H9 (cell line): ENCODE results near the gene OR2T4. TPM values are rescaled to one million over a fixed set of nuclear protein-coding genes. Genes with fewer than 3 reads are reported as not detected.

Source experiments
- DNase-seq: peaks from one replicate; pipeline ENCODE4 v3.0.0-alpha.2; 2017
- H2AFZ ChIP-seq: one replicate; pipeline ENCODE4 v1.6.1; 2013; ENCODE audit warnings: mild to moderate bottlenecking, low read length, control low read depth, moderate library complexity
- H2AK5ac ChIP-seq: 2 replicates; pipeline ENCODE4 v1.6.1; 2013; ENCODE audit warnings: low read length, control low read depth, mixed read lengths; ENCODE audit not compliant: insufficient read length
- H2BK120ac ChIP-seq: one replicate; pipeline ENCODE4 v1.6.1; 2013; ENCODE audit warnings: low read depth, mild to moderate bottlenecking, low read length, control low read depth, inconsistent platforms; ENCODE audit not compliant: poor library complexity, severe bottlenecking
- H2BK12ac ChIP-seq: 2 replicates; pipeline ENCODE4 v1.6.1; 2013; ENCODE audit warnings: low read length, control low read depth, mixed read lengths, low read depth; ENCODE audit not compliant: insufficient read length
- H2BK15ac ChIP-seq: 2 replicates; pipeline ENCODE4 v1.6.1; 2013; ENCODE audit warnings: low read depth, low read length, control low read depth
- H2BK20ac ChIP-seq: one replicate; pipeline ENCODE4 v1.6.1; 2013; ENCODE audit warnings: low read depth, mild to moderate bottlenecking, low read length, control low read depth, inconsistent platforms; ENCODE audit not compliant: poor library complexity, severe bottlenecking
- H2BK5ac ChIP-seq: 2 replicates; pipeline ENCODE4 v1.6.1; 2013; ENCODE audit warnings: low read length, control low read depth, mixed read lengths; ENCODE audit not compliant: insufficient read length
- H3K14ac ChIP-seq: 2 replicates; pipeline ENCODE4 v1.6.1; 2013; ENCODE audit warnings: low read length, control low read depth; ENCODE audit not compliant: insufficient read depth
- H3K18ac ChIP-seq: 2 replicates; pipeline ENCODE4 v1.6.1; 2013; ENCODE audit warnings: low read depth, mild to moderate bottlenecking, mixed read lengths, low read length, control low read depth; ENCODE audit not compliant: insufficient read length
- H3K23ac ChIP-seq: 2 replicates; pipeline ENCODE4 v1.6.1; 2013; ENCODE audit warnings: low read length, control low read depth, mixed read lengths, low read depth; ENCODE audit not compliant: insufficient read length
- H3K23me2 ChIP-seq: 2 replicates; pipeline ENCODE4 v1.6.1; 2013; ENCODE audit warnings: low read depth, mild to moderate bottlenecking, mixed read lengths, low read length, control low read depth; ENCODE audit not compliant: insufficient read length, poor library complexity, severe bottlenecking
- H3K27ac ChIP-seq: 2 replicates; pipeline ENCODE4 v1.5.1; 2013; ENCODE audit warnings: low read length, control low read depth, mixed read lengths, low read depth; ENCODE audit not compliant: insufficient read length
- H3K27me3 ChIP-seq: 2 replicates; pipeline ENCODE4 v1.6.1; 2013; ENCODE audit warnings: low read length, control low read depth, inconsistent platforms; ENCODE audit not compliant: insufficient read depth
- H3K4ac ChIP-seq: 2 replicates; pipeline ENCODE4 v1.6.1; 2013; ENCODE audit warnings: low read depth, mild to moderate bottlenecking, control low read depth, inconsistent platforms, low read length, moderate library complexity
- H3K4me1 ChIP-seq: 2 replicates; pipeline ENCODE4 v1.6.1; 2013; ENCODE audit warnings: low read length, control low read depth, inconsistent platforms; ENCODE audit not compliant: insufficient read depth
- H3K4me2 ChIP-seq: 2 replicates; pipeline ENCODE4 v1.6.1; 2013; ENCODE audit warnings: low read length, control low read depth, mixed read lengths; ENCODE audit not compliant: insufficient read length, insufficient read depth
- H3K56ac ChIP-seq: 2 replicates; pipeline ENCODE4 v1.6.1; 2013; ENCODE audit warnings: low read depth, mild to moderate bottlenecking, mixed read lengths, low read length, control low read depth; ENCODE audit not compliant: insufficient read length
- H3K79me1 ChIP-seq: 2 replicates; pipeline ENCODE4 v1.6.1; 2013; ENCODE audit warnings: low read depth, mild to moderate bottlenecking, moderate library complexity, low read length, control low read depth, inconsistent platforms; ENCODE audit not compliant: insufficient read depth, poor library complexity, severe bottlenecking
- H3K79me2 ChIP-seq: 2 replicates; pipeline ENCODE4 v1.6.1; 2013; ENCODE audit warnings: low read length, control low read depth, inconsistent platforms; ENCODE audit not compliant: insufficient read depth
- H3K9ac ChIP-seq: 2 replicates; pipeline ENCODE4 v1.6.1; 2013; ENCODE audit warnings: low read length, control low read depth, mixed read lengths; ENCODE audit not compliant: insufficient read length; ENCODE audit errors: extremely low read depth
- H3K9me3 ChIP-seq: one replicate; pipeline ENCODE4 v1.6.1; 2013; ENCODE audit warnings: low read depth, low read length, inconsistent platforms; ENCODE audit not compliant: control insufficient read depth
- H3T11ph ChIP-seq: one replicate; pipeline ENCODE4 v1.6.1; 2013; ENCODE audit warnings: mild to moderate bottlenecking, low read length, control low read depth, inconsistent platforms
- H4K20me1 ChIP-seq: one replicate; pipeline ENCODE4 v1.6.1; 2013; ENCODE audit not compliant: control insufficient read depth, insufficient read length, insufficient read depth
- H4K5ac ChIP-seq: 2 replicates; pipeline ENCODE4 v1.6.1; 2013; ENCODE audit warnings: low read depth, mild to moderate bottlenecking, mixed read lengths, low read length, control low read depth; ENCODE audit not compliant: insufficient read length
- H4K8ac ChIP-seq: replicated peaks from 2 replicates; pipeline ENCODE4 v1.6.1; 2013; ENCODE audit warnings: low read length, control low read depth, mixed read lengths, low read depth; ENCODE audit not compliant: insufficient read length
- H4K91ac ChIP-seq: 2 replicates; pipeline ENCODE4 v1.6.1; 2013; ENCODE audit warnings: low read depth, mild to moderate bottlenecking, moderate library complexity, mixed read lengths, low read length, control low read depth; ENCODE audit not compliant: insufficient read length
- H3K27ac Mint-ChIP-seq, 3 experiments: 2 replicates in 2 of 3; 3 replicates in 1 of 3; pipeline ENCODE4 v1.8.0; 2020 to 2021; ENCODE audit warnings: mixed read lengths in 3 of 3, mild to moderate bottlenecking in 1 of 3, moderate library complexity in 1 of 3
- H3K27me3 Mint-ChIP-seq: 2 replicates; pipeline ENCODE4 v1.8.0; 2021; ENCODE audit warnings: low read depth, mild to moderate bottlenecking, moderate library complexity, mixed read lengths
- H3K36me3 Mint-ChIP-seq, 3 experiments: 2 replicates in 2 of 3; 3 replicates in 1 of 3; pipeline ENCODE4 v1.8.0; 2020 to 2021; ENCODE audit warnings: low read depth in 3 of 3, mixed read lengths in 3 of 3; ENCODE audit not compliant: insufficient read depth in 1 of 3
- H3K4me1 Mint-ChIP-seq, 2 experiments: 2 replicates each; pipeline ENCODE4 v1.8.0; 2020; ENCODE audit warnings: mixed read lengths in 2 of 2
- H3K4me3 Mint-ChIP-seq, 2 experiments: 2 replicates in 1 of 2; 3 replicates in 1 of 2; pipeline ENCODE4 v1.8.0; 2020 to 2021; ENCODE audit warnings: mild to moderate bottlenecking in 2 of 2, mixed read lengths in 2 of 2, moderate library complexity in 1 of 2
- H3K9me3 Mint-ChIP-seq, 2 experiments: 2 replicates in 1 of 2; 3 replicates in 1 of 2; pipeline ENCODE4 v1.8.0; 2020; ENCODE audit warnings: mild to moderate bottlenecking in 2 of 2, mixed read lengths in 2 of 2, moderate library complexity in 1 of 2
- CTCF ChIP-seq: fragments of 200-600 bp; sonication (generic); conservative IDR thresholded peaks from 3 replicates; pipeline ENCODE4 v1.8.0; 2021; ENCODE audit warnings: antibody characterized with exemption, mild to moderate bottlenecking
- WGBS: extraction: QIAGEN DNeasy Blood & Tissue Kit; methylation state at CpG from one replicate; pipeline ENCODE4 v1.1.7; 2013; ENCODE audit warnings: missing lambda C conversion rate, low lambda C conversion rate, mixed read lengths; ENCODE audit not compliant: insufficient read length; ENCODE audit errors: extremely low coverage; 5-methylcytosine and 5-hydroxymethylcytosine counted together
- total RNA-seq: library from RNA; stranded (reverse); gene quantifications from 2 replicates; pipeline ENCODE4 v1.2.1, GENCODE V29; 2021

The OR2T4 gene
- total RNA-seq, 1 experiment from 2014 or later: not detected

GRCh38 chr1:248343451-248343850 is 18.0 kb upstream of the OR2T4 start:
- Mint-ChIP-seq H3K27me3 (no peaks in the 10 kb centered on the region; the same call in 1 of the 2 replicates), H3K9me3 (peaks cover 74 to 81% of the 10 kb centered on the region in 2 experiments), H3K36me3 (peaks cover 0 to 21% (median 8%) of the 10 kb centered on the region in 3 experiments; a peak in 6 of 7 replicates), H3K4me3 (no peak overlapping the region), H3K27ac (no peak overlapping the region), H3K4me1 (no peaks in the 10 kb centered on the region)
- no CpG with 5 or more reads among the region's 3 CpGs for WGBS
- Histone ChIP-seq H4K20me1 (no peaks in the 10 kb centered on the region), H3K79me1 (no peaks in the 10 kb centered on the region), H2AK5ac (no peak overlapping the region), H3K9ac (no peak overlapping the region), H3K4ac (no peak overlapping the region), H2BK120ac (no peak overlapping the region), H4K5ac (no peak overlapping the region), H2BK12ac (no peak overlapping the region), H3K4me1 (no peaks in the 10 kb centered on the region), H3K4me2 (no peak overlapping the region), H3K14ac (no peak overlapping the region), H2BK20ac (no peak overlapping the region), H4K91ac (no peak overlapping the region), H3K79me2 (no peaks in the 10 kb centered on the region), H3K56ac (no peak overlapping the region), H3K9me3 (peaks cover 52% of the 10 kb centered on the region), H2BK5ac (no peak overlapping the region), H3K27me3 (no peaks in the 10 kb centered on the region), H3K23me2 (no peaks in the 10 kb centered on the region), H3K27ac (no peak overlapping the region), H3T11ph (no peak overlapping the region), H3K23ac (no peak overlapping the region), H3K18ac (no peak overlapping the region), H2BK15ac (no peak overlapping the region), H4K8ac (no peak overlapping the region), H2AFZ (no peak overlapping the region)
- DNase-seq: no peak
- no peak for TF ChIP-seq CTCF
